ENCODE measurements around the gene AMFR. TPM values are rescaled to one million over a fixed set of nuclear protein-coding genes. Genes with fewer than 3 reads are reported as not detected.

The AMFR gene
- total RNA-seq, 3 donors from 2014 or later (not counting 1 experiment from before 2014, with no cell fraction given), result 58.4 to 87.1 (median 71.7) TPM

GRCh38 chr16:56337858-56338325 lies 87.5 kb downstream of the AMFR start:
- H3K9me3 Mint-ChIP-seq, result no peaks in the 10 kb centered on the region
- H3K27ac Mint-ChIP-seq, result no peak overlapping the region
- DNase-seq (no peak), ATAC-seq (no peak)
- H3K9me3 ChIP-seq (ENCODE audit: control insufficient read depth, insufficient read depth, low read length), result no peaks in the 10 kb centered on the region
- H3K36me3 Mint-ChIP-seq, result no peaks in the 10 kb centered on the region
- no peaks in the 10 kb centered on the region for H3K4me1 Mint-ChIP-seq
- no peak overlapping the region for H3K4me3 ChIP-seq (ENCODE audit: low read length)
- H3K27ac ChIP-seq (ENCODE audit: low read length), result no peak overlapping the region
- no peaks in the 10 kb centered on the region for H3K27me3 Mint-ChIP-seq (ENCODE audit: low read depth in 2 of 2)
- H3K4me1 ChIP-seq (ENCODE audit: control insufficient read depth, insufficient read depth, low read length), result no peaks in the 10 kb centered on the region
- intact Hi-C loops (cut with micrococcal nuclease), result no loop called here
- no peak for TF ChIP-seq CTCF (IDR thresholded peaks at IDR 0.05)
- WGBS (ENCODE audit: insufficient coverage), result 81% methylated on average over 10 of the region's 11 CpGs
- no peak overlapping the region for H3K4me3 Mint-ChIP-seq
- no peaks in the 10 kb centered on the region for H3K27me3 ChIP-seq (ENCODE audit: control insufficient read depth, insufficient read depth, low read length)
- H3K36me3 ChIP-seq (ENCODE audit: control insufficient read depth, insufficient read depth, low read length), result no peaks in the 10 kb centered on the region

GRCh38 chr16:56337131-56337857 lies 88.1 kb downstream of the AMFR start:
- Histone ChIP-seq H3K9me3 (ENCODE audit: control insufficient read depth, insufficient read depth, low read length) (no peaks in the 10 kb centered on the region), H3K4me3 (ENCODE audit: low read length) (no peak overlapping the region), H3K4me1 (ENCODE audit: control insufficient read depth, insufficient read depth, low read length) (no peaks in the 10 kb centered on the region), H3K36me3 (ENCODE audit: control insufficient read depth, insufficient read depth, low read length) (no peaks in the 10 kb centered on the region), H3K27me3 (ENCODE audit: control insufficient read depth, insufficient read depth, low read length) (no peaks in the 10 kb centered on the region), H3K27ac (ENCODE audit: low read length) (no peak overlapping the region)
- Mint-ChIP-seq H3K4me3 (no peak overlapping the region), H3K27ac (no peak overlapping the region), H3K27me3 (ENCODE audit: low read depth in 2 of 2) (no peaks in the 10 kb centered on the region), H3K4me1 (no peaks in the 10 kb centered on the region), H3K9me3 (no peaks in the 10 kb centered on the region), H3K36me3 (no peaks in the 10 kb centered on the region)
- DNase-seq, result no peak
- no peak for ATAC-seq
- intact Hi-C loops (cut with micrococcal nuclease), result no loop called here
- 91% methylated on average over 11 of the region's 11 CpGs for WGBS (ENCODE audit: insufficient coverage)
- no peak for TF ChIP-seq CTCF (IDR thresholded peaks at IDR 0.05)

GRCh38 chr16:56336711-56337110 lies 88.6 kb downstream of the AMFR start:
- H3K27me3 Mint-ChIP-seq (ENCODE audit: low read depth in 2 of 2), result no peaks in the 10 kb centered on the region
- no peak overlapping the region for H3K4me3 Mint-ChIP-seq
- Histone ChIP-seq H3K9me3 (ENCODE audit: control insufficient read depth, insufficient read depth, low read length) (no peaks in the 10 kb centered on the region), H3K27ac (ENCODE audit: low read length) (no peak overlapping the region), H3K4me3 (ENCODE audit: low read length) (no peak overlapping the region), H3K27me3 (ENCODE audit: control insufficient read depth, insufficient read depth, low read length) (no peaks in the 10 kb centered on the region), H3K36me3 (ENCODE audit: control insufficient read depth, insufficient read depth, low read length) (no peaks in the 10 kb centered on the region), H3K4me1 (ENCODE audit: control insufficient read depth, insufficient read depth, low read length) (no peaks in the 10 kb centered on the region)
- intact Hi-C loops (cut with micrococcal nuclease), result no loop called here
- no peaks in the 10 kb centered on the region for H3K4me1 Mint-ChIP-seq
- H3K36me3 Mint-ChIP-seq, result no peaks in the 10 kb centered on the region
- TF ChIP-seq CTCF (IDR thresholded peaks at IDR 0.05), result no peak
- no peak overlapping the region for H3K27ac Mint-ChIP-seq
- no peaks in the 10 kb centered on the region for H3K9me3 Mint-ChIP-seq
- DNase-seq (no peak), ATAC-seq (no peak)
- WGBS (ENCODE audit: insufficient coverage), result 93% methylated on average over 21 of the region's 21 CpGs
